HL-60 (cell line): Measurements from ENCODE around the gene TFB2M.

Experiments used
- GABPA ChIP-seq: IDR thresholded peaks from 2 replicates; pipeline ENCODE4 v1.6.1; 2012; ENCODE audit warnings: low read depth
- POLR2AphosphoS5 ChIP-seq: IDR thresholded peaks from 2 replicates; pipeline ENCODE4 v1.6.1; 2012; ENCODE audit warnings: low read depth
- REST ChIP-seq: IDR thresholded peaks from 2 replicates; pipeline ENCODE4 v1.6.1; 2012; ENCODE audit warnings: low read depth; ENCODE audit not compliant: insufficient replicate concordance
- SPI1 ChIP-seq: IDR thresholded peaks from 2 replicates; pipeline ENCODE4 v1.6.1; 2012; ENCODE audit warnings: low read depth, mild to moderate bottlenecking, borderline replicate concordance
- TF ChIP-seq, protein P1 (sequence below): IDR thresholded peaks from one replicate; pipeline ENCODE4 v1.5.1; 2011; ENCODE audit warnings: low read length, control low read depth, inconsistent platforms; ENCODE audit not compliant: insufficient read depth

- TF ChIP-seq, protein P1, sequence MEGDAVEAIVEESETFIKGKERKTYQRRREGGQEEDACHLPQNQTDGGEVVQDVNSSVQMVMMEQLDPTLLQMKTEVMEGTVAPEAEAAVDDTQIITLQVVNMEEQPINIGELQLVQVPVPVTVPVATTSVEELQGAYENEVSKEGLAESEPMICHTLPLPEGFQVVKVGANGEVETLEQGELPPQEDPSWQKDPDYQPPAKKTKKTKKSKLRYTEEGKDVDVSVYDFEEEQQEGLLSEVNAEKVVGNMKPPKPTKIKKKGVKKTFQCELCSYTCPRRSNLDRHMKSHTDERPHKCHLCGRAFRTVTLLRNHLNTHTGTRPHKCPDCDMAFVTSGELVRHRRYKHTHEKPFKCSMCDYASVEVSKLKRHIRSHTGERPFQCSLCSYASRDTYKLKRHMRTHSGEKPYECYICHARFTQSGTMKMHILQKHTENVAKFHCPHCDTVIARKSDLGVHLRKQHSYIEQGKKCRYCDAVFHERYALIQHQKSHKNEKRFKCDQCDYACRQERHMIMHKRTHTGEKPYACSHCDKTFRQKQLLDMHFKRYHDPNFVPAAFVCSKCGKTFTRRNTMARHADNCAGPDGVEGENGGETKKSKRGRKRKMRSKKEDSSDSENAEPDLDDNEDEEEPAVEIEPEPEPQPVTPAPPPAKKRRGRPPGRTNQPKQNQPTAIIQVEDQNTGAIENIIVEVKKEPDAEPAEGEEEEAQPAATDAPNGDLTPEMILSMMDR: no peak
- no peak for TF ChIP-seq POLR2AphosphoS5
- no peak for TF ChIP-seq REST
- no peak for TF ChIP-seq GABPA
- TF ChIP-seq SPI1: no peak
These were observed 11.9 kb downstream of the TFB2M start for GRCh38 chr1:246554201-246554600.
